GM18951 (cell line): ENCODE data around the gene MBNL2.

ENCODE experiments used
- POLR2A ChIP-seq: IDR thresholded peaks from 4 replicates; pipeline ENCODE4 v1.6.1; 2011; ENCODE audit warnings: mild to moderate bottlenecking; ENCODE audit not compliant: insufficient read length, insufficient read depth; ENCODE audit errors: extremely low read depth
- in situ Hi-C: fragments of 300-500 bp; cut with MboI; formaldehyde crosslinking; loops from one replicate; pipeline ENCODE4 v1.12.0; 2022; ENCODE audit warnings: low sequenced_read_pairs, mixed read lengths, inconsistent platforms; ENCODE audit not compliant: unreplicated experiment

Gene MBNL2

GRCh38 chr13:97371486-97372109 is 149.5 kb downstream of the MBNL2 start:
- in situ Hi-C loops, result no loop called here
- no peak for TF ChIP-seq POLR2A

DNA sequence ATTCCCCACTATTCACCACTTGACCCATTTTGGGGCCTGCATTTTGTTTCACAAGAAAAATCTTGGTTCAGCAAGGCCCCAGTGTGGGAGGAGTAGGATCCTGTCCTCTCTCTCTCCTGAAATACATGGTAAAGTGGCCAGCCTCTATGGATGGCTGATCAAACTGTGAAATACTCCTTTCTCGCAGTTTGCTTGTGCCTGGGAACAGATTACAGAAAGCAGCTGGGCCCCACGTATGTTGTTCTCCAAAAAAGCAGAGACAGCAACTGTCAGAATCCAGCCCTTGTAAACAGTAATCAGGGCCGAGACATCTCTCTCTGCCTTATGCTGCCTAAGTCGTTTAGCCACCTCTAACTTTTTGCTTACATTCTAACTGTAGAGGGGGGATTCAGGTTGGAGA is 150.8 kb downstream of the MBNL2 start:
- in situ Hi-C loops, result no loop called here
- TF ChIP-seq POLR2A, result no peak

DNA sequence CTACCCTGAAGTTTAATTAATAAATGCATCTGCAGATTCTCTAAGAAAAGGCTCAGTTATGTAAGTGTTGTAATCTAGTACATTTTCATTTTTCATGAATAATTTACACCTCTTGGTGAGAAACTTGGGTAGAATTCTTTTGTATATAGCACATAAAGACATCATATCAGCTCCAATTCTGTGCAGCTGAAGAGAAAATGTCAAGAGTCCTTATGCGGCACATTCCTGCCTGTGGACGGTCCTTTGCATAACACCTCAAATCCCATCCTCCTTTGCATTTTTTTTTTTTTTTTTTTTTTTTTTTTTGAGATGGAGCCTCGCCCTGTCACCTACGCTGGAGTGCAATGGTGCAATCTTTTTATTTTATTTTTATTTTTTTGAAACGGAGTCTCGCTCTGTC is 151.7 kb downstream of the MBNL2 start:
- in situ Hi-C loops, result no loop called here

DNA sequence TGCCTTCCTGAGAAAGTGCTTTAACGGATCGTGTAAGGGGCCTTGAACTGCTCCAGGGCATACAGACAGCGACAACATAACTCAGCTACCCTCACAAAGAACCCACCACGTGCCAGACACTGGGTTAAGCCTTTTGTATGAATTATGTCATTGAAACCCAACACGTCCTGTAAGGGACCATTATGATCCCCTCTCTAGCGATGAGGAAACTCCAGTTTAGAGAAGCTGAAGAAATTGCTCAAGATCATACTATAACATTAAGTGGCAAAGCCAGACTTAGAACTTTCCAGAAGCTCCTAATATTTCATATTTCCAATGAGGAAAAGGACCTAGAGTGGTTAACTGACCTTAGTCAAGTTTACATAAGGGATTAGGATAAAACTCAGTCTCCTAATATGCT is 154.8 kb downstream of the MBNL2 start:
- TF ChIP-seq POLR2A, result no peak
- in situ Hi-C loops, result no loop called here

More for the DNA sequence above, 151.7 kb downstream of the MBNL2 start:
- no peak for TF ChIP-seq POLR2A

DNA sequence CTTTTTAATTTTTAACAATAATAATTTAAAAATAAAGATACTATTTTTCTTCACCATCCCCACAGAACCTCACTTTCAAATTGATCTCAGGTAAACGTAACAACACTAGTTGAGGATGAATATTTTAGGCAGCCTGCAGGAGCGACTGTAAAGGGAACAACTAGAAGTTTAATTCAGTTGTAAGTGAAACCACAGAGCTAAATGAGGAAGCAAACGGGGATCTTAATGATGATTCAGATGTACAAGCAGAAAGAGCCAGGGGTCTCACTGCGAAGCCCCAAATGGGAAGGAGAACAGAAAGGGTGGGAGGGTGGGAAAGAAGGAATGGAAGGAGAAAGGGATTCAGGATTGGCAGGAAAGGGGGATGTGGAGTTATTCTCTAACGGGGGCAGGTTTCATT is 157.3 kb downstream of the MBNL2 start:
- in situ Hi-C loops, result no loop called here
- no peak for TF ChIP-seq POLR2A

- in situ Hi-C loops, result no loop called here
- no peak for TF ChIP-seq POLR2A
Observed at GRCh38 chr13:97380696-97381095, 158.6 kb downstream of the MBNL2 start.

- TF ChIP-seq POLR2A, result no peak
Observed at GRCh38 chr13:97381189-97381588, 159.1 kb downstream of the MBNL2 start.

DNA sequence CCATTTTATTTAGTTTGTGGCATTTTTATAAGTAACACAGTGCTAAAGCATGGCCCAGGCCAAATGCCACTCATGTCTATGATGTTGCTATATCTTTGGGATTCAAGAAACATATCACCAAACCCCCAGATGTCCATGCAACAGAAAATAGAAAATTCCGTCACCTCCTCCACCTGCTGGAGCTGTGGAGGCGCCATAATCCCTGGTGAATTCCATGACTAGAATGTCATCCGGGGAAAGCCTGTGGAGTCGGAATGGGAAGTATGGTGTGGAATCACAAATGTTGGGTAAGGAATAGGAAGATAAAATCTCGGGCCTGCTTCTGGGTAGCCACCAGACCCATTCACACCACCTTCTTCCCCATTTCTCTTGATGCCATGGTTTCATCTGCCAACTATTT is 160.1 kb downstream of the MBNL2 start:
- in situ Hi-C loops, result no loop called here
- no peak for TF ChIP-seq POLR2A

More at GRCh38 chr13:97381189-97381588, 159.1 kb downstream of the MBNL2 start:
- in situ Hi-C loops, result no loop called here

DNA sequence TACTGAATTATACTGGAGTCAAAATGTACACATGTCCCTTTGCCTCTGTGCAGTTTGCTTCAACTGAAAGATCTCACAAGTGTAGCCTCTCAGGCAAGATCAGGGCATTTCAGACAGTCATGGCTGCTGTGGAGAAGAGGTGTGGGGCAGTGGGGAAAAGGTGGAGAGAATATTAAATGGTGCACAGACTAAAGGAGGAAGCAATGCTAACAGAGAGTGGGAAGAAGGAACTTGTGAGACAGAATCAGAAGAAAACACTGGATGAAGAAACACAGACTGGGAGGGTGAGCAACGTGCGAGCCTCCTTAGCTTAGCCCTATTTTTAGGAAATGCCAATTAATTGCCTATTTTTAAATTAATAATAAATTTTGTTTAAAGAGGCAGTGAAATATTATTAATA is 162.2 kb downstream of the MBNL2 start:
- in situ Hi-C loops, result no loop called here
- no peak for TF ChIP-seq POLR2A

DNA sequence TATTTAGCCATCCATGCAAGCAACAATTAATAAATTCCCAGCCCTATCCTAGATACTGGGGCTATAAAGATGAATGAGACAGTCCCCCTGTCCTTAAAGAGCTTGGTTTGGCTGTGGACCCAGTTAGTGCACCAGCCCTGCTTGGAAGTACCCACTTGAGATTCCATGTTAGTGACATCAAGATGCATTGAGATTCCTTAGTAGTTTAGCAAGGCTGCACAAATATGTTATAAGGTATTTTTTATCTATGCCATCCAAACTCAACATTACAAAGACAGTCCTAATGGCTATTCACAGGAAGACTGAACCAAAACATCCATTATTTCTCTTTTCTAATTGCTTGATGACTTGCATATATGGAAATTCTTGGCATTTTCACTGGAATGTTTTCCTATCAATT is 163.0 kb downstream of the MBNL2 start:
- no peak for TF ChIP-seq POLR2A
- in situ Hi-C loops, result no loop called here

GRCh38 chr13:97385854-97386253 is 163.7 kb downstream of the MBNL2 start:
- in situ Hi-C loops, result no loop called here
- TF ChIP-seq POLR2A, result no peak

GRCh38 chr13:97386801-97387484 is 164.8 kb downstream of the MBNL2 start:
- TF ChIP-seq POLR2A, result no peak
- in situ Hi-C loops, result no loop called here

- TF ChIP-seq POLR2A, result no peak
- in situ Hi-C loops, result no loop called here
Observed at GRCh38 chr13:97387485-97387839, 165.3 kb downstream of the MBNL2 start.

DNA sequence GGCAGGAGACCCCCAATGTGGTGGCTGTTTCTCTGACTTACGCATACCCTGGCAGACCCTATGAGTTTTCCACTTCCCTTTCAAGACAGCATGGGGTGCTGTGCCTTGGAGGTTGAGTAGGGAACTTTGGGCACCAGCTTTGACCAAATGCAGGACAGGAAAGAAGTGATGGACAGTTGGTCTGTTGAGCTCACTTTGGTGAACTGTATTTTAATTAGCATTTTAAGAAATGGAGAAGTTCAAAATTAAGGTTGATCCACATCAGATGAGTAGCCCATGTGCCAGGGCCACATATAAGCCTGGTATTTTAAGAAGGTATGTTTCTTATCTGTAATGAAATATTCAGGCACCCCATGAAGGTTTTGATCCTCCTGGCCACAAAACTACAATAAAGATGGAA is 165.8 kb downstream of the MBNL2 start:
- in situ Hi-C loops, result no loop called here
- no peak for TF ChIP-seq POLR2A

- in situ Hi-C loops, result no loop called here
- no peak for TF ChIP-seq POLR2A
Observed at GRCh38 chr13:97388373-97388772, 166.2 kb downstream of the MBNL2 start.

DNA sequence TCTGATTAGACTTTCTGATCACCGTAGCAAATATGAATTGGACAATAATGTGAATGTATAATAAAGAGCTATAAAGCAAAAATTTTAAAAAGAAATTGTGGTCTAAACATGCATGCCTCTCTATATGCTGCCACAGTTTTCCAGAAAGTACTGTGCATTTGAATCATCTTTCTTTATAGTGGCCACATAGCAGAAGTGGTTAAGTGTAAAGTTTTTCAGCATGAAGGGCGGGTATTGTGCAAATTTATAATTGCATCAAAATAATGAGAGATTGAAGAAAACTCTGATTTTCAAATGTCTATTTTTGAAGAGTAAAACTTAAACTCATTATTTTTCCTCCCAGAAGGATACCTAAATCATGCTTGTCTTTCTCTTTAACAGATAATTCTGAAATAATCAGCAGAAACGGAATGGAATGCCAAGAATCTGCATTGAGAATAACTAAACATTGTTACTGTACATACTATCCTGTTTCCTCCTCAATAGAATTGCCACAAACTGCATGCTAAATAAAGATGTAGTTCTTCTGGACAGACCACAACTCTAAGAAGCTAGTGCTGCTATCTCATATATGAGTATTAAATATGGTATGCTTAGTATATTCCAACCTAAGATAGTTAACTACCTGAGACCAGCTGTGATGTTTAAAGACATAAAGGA is 168.9 kb downstream of the MBNL2 start:
- TF ChIP-seq POLR2A, result no peak
- in situ Hi-C loops, result no loop called here
